GM18508 (cell line): ENCODE measurements around the gene MEIS3.

Experiments
- ATAC-seq: cut with Tn5 transposase; IDR thresholded peaks from one replicate; pipeline ENCODE4 v1.9.1; 2021; ENCODE audit warnings: moderate number of reproducible peaks; ENCODE audit not compliant: insufficient read depth, unreplicated experiment

Gene MEIS3

DNA sequence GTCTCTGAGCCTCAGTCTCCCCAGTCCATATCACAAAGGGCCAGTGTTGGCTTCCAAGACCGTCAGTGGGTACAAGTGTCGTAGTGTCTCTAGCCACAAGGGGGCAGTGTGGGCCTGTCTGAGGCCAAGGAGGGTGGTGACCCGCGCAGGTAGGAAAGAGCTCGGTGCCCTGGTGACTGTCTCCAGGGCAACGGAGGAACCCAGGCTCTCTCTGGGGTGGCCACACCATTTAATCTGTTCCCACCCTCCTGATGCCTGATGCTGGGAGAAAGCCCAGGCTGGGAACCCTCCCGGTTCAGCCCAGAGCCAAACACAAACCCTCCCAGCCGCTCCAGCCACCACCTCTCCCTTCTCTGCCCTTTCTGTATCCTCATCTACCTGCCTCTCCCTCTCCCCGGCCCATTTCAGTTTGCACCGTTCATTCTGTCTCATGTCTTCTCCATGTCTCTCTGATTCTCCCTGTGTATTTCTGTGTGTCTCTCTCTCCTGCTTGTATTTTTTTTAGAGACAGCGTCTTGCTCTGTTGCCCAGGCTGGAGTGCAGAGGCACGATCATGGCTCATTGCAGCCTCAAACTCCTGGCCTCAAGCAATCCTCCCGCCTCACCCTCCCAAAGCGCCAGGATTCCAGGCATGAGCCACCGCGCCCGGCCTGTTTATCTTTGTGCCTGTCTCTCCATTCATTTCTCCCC is 17.5 kb upstream of the MEIS3 start:
- ATAC-seq = no peak

DNA sequence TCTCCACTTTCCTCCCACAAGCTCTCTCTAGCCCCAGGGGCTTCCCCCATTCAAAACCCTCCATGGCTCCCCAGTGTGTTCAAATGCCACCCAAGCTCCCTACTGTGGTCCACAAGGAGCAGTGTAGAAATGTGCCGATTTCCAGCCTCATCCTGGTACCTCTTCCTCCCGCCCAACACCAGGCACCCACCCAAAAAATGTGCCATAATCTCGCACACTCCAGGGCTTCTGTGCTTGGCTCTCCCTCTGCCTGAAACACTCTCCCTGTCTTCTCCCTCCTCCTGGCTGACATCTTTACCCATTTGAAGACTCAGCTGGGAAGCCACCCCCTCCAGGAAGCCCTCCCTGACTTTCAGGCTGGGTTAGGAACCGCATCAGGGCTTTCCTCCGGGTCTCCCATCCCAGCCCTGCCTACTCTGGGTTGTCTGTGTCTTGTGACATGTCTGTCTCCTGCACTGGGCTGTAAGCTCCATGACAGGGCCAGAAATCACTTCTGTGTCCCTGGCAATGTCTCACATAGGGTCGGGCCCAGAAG is 16.6 kb upstream of the MEIS3 start:
- no peak for ATAC-seq

DNA sequence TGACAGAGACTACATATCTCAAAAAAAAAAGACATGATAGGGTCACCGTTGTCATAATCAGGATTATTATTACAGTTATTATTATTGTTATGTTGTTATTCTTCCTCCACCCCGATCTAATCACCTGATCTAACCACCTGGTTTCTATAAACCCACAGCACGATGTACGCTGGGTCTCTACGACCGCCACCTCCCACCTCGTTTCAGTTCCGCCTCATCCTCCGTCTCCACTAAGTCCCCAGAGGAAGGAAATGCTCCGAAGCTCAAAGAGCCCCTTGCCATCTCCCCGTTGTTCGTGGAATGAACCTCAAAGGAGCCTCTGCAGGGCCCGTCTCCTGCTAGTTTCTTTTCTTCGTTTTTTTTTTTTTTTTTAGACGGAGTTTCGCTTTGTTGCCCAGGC is 15.9 kb upstream of the MEIS3 start:
- ATAC-seq = no peak

DNA sequence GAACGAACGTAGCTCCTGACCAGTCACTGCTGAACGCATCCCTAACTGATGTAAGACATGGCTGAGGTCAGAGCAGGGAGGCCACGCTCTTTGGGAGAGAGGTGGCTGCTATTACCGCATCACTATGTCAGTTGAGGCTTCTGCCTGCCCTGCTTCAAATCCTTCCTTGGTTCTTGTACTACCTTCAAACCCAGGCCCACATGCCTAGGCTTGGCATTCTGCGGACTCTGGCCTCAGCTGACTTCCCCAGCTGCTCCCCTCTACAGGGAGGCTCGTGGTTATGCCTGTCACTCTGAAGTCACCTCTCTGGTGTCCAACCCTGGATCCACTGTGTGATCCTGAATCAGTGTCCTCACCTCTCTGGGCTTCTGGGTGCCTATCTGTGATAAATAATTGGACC is 14.8 kb upstream of the MEIS3 start:
- ATAC-seq = no peak

DNA sequence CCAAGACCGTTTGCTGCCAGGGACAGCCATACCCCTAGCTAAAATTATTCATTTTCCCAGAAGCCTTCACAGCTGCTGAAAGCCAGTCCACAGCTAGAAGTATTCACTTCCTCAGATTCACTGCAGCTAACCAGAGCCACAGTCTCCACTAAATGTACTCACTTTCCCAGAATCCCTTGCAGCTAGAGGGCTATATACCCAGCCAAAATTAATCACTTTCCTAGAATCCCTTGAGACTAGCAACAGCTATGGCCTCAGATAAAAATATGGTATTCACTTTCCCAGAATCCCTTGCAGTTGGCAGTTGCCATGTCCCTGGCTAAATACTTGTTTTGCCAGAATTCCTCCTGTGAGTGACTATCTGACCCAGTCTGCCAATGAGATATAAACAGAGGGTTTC is 13.8 kb upstream of the MEIS3 start:
- ATAC-seq = no peak

DNA sequence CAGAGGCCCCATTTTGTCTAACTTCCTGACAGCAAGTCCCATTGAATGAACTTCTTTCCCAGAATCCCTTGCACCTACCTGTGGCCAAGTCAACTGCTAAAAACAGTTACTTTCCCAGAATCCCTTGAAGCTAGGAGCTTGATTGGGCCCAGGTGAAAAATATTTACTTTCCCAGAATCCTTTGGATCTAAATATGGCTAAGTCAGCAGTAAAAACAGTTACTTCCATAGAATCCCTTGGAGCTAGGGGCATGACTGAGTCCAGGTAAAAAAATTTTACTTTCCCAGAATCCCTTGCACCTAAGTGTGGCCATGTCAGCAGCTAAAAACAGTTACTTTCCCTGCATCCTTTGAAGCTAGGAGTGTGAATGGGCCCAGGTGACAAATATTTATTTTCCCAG is 13.2 kb upstream of the MEIS3 start:
- ATAC-seq = no peak

DNA sequence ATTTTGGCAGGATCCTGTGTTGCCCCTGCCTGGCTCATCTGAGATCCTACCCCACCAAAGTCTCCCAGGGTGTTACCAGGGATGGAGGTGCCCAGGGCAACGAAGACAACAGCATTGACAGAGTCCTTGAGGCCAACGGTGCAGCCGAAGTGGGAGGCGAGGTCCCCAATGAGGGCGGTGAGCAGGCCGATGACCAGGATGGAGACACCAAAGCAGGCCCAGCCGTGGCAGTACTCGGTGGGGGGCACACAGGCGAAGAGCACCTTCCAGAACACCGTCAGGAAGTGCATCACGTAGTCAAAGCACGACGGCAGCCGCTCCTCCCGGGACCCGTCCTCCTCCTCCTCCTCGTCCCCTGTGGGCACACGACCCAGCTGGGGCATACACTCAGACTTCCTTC is 12.8 kb upstream of the MEIS3 start:
- ATAC-seq = no peak

DNA sequence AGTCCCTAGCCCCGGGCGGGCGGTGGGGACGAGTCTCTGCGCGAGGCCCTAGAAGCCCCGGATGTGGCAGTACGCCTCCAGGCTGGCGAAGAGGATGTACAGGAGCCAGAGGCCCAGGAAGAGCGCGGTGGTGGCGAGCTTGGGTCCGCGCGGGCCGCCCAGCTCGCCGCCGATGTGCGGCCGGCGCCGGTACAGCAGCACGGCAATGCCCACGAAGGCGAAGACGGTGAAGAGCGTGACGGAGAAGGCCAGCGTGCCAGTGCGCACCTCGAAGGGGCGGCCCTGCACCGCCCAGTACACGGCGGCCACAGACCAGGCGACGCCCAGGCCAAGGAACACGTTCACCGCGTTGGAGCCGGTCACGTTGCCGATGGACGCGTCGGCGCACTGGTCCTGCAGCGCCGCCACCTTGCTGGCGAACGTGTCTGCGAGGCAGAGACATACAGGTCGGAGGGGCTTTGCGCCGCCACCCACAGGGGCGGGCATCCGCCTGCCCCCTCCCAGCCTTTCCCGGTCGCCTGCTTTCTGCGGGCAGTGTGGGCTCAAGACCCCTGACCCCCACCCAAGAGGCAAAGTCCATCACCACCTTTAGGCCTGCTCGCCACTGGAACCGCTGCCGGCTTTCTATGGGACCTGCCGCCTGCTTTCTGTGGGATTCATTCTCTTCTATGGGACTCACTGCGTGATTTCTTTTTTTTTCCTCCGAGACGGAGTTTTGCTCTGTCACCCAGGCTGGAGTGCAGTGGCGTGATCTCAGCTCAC is 10.9 kb upstream of the MEIS3 start:
- no peak for ATAC-seq

DNA sequence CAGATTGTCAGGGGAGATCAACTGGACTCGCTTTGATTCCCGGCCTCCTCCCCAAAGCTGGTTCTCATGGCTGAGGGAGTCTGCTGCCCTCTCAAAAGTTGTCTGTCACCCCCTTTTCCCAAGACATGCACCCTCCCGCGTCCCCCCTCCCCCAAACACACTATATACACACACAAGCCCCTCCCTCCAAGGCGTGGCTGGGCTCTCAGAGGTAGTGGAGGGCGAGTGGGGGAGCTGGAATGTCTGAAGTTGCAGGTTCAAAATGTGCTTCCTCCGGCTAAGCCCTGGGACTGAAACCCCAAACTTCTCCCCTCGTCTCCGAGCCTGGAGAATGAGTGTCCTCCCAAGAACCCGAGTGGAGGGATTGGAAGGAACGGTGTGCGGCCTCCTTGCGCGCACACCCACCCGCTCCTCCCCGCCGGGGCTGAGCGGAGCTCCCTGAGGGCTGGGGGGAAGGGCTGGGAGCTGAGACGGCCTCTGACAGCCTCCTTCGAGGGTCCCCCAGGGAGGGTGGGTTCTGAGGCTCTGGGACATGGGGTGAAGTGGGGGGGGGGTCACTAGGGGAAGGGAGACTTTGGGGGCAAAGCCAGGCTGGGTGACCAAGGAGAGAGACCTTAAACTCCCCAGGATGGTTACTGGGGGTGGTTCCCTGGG is 9.9 kb upstream of the MEIS3 start:
- no peak for ATAC-seq

DNA sequence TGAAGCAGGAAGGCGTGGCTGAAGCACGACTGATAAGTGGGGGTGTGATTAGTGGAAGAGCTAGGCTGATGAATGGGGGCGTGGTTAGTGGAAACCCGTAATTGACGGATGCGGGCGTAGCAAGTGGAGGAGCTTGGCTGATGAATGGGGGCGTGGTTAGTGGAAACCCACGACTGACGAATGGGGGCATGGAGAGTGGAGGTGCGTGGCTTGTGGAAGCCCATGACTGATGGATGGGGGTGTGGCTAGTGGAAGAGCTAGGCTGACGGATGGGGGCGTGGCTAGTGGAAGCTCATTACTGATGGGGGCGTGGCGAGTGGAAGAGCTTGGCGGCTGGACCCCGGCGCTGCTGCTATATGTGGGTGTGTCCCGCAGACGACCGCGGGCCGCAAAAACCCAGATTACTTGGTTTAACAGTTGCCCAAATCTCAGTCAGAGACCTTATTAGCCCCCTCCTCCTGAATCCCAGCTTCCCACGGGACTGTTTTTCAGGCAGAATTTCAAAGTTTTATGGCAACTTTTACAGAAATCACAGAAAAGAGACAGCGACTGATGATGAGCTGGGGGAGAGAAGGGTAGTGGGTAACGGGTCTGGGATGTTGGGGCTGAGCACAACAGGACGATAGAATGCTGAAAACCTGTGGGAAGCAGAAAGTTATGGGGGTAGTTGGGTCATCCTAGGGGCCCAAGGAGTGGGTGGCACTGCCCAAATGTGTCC is 9.0 kb upstream of the MEIS3 start:
- ATAC-seq = no peak

DNA sequence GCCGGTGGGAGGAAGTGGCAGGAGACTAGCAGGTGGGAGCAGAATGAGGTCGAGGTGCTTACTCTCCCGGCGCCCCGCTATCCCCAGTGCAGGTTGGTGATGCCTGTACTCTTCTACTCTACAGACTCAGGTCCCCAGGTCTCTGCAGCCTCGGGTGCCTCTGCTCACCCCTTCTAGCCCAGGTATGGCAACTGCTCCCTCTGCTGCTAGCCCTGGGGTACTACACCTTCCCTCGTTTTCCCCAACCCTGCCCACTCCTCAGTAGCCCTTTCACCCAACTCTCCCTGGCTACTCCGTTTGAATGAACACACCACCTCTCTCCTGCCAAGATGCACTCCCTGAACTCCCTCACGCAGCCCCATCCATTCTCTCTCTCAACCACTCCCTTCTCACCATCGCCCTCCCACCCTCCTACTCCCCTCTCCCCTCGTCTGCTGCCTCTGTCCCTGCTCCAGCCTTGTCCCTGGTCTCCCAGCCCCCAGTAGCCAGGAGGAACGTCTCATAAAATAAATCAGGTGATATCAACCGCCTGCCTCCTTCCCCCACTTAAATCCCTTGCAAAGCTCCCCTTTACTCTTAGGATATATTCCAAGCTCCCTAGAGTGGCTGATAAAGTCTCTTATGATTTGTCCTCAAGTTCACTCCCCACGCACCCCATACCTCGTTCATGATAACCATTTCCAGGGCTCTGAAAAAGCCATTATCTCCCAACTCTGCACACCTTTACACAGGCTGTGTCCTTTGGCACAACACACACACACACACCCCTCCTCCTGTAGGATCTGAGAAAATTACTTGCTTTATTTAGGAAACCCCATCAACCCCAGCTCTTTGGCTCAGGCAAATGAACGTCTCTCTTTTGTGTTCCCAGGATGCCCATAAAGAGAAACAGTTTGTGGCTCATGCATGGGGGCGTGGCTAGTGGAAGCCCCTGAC is 8.2 kb upstream of the MEIS3 start:
- no peak for ATAC-seq

DNA sequence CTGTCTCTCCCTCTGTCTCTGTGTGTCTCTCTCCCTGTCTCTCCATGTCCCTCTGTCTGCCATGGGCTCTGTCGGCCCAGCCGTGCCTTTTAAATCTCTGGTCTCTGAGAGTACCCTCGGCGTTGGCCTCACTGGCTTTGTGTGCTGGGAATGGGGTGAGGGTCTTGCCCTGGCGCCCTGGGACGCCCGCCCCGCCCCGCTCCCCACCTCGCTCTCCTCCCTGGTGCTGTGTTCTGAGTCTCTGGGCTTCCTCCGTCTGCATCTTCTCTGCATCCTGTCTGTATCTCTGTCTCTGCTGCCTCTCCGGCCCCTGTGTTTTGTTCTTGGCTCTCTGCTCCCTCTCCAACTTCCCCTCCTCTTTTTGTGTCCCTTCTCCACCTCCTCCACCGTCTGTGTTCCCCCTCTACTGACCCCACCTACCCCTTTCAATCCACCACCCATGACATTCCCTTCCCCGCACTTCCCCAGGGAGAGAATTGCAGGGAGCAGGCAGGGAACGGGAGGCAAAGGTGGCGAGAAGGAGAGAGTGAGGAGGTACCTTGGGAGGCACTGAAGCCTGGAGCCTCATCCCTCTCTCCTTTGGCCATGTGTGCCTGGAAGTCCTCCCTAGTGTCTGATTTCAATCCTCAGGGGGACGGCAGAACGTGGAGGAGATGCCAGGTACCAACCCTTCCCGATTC is 4.0 kb upstream of the MEIS3 start:
- no peak for ATAC-seq

DNA sequence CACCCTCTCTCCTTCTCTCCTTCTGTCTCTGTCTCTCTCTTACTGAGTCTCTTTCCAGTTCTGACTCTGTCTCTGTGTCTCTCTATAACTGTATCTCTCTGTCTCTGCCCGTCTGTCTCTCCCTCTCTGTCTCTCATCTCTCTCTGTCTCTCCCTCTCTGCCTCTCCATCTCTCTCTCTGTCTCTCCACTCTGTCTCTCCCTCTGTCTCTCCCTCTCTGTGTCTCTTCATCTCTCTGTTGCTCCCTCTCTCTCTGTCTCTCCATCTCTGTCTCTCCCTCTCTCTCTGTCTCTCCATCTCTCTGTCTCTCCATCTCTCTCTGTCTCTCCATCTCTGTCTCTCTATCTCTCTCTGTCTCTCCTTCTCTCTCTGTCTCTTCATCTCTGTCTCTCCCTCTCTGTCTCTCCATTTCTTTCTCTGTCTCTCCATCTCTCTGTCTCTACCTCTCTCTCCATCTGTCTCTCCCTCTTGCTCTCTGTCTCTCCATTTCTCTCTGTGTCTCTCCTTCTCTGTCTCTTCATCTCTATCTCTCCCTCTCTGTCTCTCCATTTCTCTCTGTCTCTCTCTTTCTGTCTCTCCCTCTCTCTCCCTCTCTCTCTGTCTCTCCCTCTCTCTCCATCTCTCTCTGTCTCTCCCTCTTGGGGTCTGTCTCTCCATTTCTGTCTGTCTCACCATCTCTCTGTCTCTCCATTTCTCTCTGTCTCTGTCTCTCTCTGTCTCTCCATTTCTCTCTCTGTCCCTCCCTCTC is 3.3 kb upstream of the MEIS3 start:
- no peak for ATAC-seq

DNA sequence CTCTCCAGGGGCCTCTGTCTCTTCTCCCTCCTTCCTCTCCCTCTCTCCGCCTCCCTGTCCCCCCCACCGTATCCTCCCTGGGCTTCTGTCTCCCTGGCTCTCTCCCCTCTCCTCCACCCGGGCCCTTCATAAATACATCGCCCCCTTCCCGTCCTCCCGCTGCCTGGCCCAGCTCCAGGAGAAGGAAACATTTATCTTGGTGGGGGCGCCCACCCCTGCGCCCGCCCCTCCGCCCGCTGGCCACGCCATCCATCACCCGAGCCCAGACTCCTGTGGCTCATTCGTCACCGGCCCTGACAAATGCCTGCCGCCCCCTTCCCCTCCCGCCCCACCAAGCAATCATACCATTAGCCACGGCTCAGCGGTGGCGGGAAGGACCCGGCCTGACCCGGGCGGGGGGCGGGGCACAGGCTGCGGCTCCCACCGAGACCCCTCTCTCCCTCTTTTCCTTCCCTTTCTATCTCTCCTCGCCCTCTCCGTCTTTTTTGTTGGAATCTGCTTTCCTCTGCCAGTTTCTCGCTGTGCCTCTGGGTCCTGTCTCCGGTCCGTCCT is 2.6 kb upstream of the MEIS3 start:
- no peak for ATAC-seq

DNA sequence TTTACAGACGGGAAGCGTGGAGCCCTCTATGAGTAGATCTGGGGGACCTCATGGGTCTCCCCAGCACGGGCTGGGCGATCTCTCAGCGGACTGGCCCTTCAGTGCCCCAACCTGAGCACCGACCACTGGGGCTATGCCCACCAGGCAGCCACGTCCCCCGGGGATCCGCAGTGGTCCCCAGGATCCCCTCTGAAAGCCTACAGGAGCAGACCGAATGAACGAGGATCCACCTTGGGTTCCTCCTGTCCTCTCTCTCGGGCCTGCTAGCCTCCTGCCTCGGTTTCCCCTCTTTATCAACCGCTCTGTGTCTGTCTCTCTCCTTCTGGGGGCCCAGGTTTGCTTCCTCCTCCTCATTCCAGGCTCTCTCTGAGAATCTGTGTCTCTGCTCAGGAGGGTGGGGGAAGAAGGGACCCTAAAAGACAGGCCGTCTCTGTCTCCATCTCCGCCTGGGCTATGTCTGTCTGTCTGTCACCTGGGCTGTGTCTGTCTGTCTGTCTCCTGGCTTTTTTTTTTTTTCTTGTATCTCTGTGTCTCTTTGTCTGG is 2.0 kb upstream of the MEIS3 start:
- ATAC-seq = no peak

DNA sequence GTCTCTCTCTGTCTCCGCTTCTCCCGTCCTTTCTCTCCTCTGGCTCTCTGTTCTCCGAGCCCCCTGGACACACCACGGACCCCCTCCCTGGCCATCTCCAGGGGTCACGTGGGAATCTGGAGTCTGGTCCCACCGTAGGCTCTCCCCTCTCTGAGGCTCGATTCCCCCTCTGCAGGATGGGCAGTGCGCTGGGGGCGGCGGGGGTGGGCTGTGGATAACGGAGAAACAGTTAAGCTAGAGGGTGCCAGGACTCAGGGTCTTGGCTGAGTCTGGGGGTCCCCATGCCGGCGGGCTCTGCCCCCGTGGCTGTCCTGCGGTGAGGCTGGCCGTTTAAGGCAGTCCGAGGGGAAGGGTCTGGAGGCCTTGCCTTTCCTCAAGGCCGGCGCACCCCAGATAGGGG is 462 bp upstream of the MEIS3 start:
- no peak for ATAC-seq

DNA sequence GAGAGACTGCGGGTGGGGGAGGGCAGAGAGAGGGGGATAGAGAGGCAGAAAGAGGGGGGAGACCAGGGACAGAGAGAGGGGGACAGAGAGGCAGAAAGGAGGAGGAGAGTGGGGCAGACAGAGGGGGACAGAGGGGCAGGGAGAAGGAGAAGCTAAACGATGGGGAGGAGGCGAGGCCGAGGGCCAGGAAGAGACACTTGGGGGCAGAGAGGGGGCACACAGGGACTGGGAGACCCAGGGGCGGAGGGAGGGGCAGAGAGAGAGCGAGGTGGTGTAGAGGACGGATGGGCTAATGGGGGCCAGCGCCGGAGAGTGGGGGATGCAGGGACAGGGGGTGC is 666 bp downstream of the MEIS3 start:
- no peak for ATAC-seq
